AG09309 (cell line): ENCODE results near the gene ARHGAP20.

Experiments used
- DNase-seq: peaks from one replicate; pipeline ENCODE4 v3.0.0-alpha.2; 2010; ENCODE audit warnings: low read depth
- H3K4me3 ChIP-seq: 2 replicates; pipeline ENCODE4 v1.5.1; 2011; ENCODE audit warnings: mild to moderate bottlenecking, low read depth, low read length, moderate library complexity; ENCODE audit not compliant: control insufficient read depth
- TF ChIP-seq, protein P1 (sequence below): IDR thresholded peaks from 2 replicates; pipeline ENCODE4 v1.5.1; 2011; ENCODE audit warnings: mild to moderate bottlenecking, low read depth, low read length, inconsistent platforms; ENCODE audit not compliant: insufficient read depth, control insufficient read depth; ENCODE audit errors: missing control alignments

The ARHGAP20 gene

DNA sequence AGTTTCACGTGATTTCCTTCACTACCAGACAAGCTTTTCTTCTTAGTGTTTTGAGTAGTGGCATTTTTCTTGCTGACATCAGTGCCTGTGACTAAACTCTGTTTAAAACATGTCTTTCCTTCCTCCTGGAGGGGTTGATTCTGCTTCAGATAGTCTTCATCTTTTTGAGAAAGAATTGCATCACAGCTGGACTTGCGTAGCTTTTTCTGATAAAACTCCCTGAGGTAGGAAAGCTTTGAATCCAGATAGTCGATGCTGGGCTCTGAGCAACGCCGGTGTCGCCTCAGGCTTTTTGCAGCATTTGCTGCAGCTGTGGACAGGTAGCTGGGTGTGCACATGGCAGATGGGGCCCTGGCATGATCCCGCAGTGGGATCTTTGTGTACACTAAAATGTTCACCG is 131.7 kb downstream of the ARHGAP20 start:
- DNase-seq, result no peak
- TF ChIP-seq, protein P1, sequence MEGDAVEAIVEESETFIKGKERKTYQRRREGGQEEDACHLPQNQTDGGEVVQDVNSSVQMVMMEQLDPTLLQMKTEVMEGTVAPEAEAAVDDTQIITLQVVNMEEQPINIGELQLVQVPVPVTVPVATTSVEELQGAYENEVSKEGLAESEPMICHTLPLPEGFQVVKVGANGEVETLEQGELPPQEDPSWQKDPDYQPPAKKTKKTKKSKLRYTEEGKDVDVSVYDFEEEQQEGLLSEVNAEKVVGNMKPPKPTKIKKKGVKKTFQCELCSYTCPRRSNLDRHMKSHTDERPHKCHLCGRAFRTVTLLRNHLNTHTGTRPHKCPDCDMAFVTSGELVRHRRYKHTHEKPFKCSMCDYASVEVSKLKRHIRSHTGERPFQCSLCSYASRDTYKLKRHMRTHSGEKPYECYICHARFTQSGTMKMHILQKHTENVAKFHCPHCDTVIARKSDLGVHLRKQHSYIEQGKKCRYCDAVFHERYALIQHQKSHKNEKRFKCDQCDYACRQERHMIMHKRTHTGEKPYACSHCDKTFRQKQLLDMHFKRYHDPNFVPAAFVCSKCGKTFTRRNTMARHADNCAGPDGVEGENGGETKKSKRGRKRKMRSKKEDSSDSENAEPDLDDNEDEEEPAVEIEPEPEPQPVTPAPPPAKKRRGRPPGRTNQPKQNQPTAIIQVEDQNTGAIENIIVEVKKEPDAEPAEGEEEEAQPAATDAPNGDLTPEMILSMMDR, result no peak
- no peak overlapping the region for H3K4me3 ChIP-seq

DNA sequence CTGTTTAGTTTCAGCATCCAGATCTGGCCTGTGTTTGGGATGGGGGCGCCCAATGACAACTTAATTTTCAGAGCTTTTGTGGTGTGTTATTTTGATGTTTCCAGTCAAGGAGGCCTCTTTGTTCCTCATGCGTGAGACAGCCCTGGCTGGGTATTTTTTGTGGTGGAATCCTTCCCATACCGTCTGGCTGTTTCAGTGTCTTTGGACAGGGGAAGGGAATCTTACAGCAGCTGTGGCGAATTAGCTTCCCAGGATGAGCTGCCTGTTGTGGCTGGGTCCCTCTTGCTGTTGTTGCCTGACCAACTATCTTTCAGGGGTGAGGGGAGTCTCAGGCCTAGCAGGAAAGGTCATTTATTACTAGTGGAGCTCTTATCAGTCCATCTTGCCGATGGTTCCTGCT is 138.8 kb downstream of the ARHGAP20 start:
- no peak for DNase-seq
- TF ChIP-seq, protein P1, result no peak

DNA sequence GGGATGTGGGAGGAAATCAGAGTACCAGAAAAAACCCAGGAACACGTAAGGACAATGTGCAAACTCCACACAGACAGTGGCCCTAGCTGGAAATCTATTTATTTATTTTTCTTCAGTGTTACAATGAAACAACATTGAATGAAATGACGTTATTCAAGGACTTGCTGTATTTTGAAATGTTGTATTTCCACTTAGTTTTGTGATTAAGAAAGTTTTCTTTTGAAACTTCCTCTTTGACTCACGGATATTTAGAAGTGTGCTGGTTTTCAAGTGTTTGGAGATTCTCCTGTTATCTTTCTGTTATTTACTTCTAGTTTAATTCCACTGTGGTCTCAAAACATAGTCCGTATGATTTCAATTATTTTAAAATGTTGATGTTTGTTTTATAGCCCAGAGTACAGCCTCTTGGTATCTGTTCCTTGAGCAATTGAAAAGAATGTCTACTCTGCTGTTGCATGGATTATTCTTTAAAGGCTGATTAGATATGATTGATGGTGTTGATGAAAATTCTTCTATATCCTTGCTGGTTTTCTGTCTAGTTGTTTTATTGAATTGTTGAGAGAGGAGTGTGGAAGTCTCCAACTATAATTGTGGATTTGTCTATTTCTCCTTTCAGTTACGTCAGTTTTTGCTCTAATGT is 141.0 kb downstream of the ARHGAP20 start:
- DNase-seq, result no peak
- no peak overlapping the region for H3K4me3 ChIP-seq
- TF ChIP-seq, protein P1, result no peak

More for the DNA sequence above, 138.8 kb downstream of the ARHGAP20 start:
- no peak overlapping the region for H3K4me3 ChIP-seq

DNA sequence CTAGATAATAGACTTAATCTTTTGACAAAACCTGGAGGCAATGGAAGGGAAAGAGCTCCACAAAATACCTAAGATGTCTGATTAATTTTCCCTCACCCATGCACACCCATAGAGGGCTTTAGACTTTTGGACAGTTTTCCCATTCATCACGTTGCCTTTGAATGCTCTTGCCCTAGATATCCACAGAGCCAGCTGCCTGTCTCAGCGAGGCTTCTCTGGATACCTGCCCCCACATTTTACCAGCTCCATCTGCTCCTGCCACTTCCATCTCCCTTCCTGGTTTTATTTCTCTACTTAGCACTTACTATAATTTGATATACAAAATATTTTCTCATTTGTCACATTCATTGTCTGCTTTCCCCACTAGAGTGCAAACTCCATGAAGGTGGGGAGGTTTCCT is 145.7 kb downstream of the ARHGAP20 start:
- no peak overlapping the region for H3K4me3 ChIP-seq
- TF ChIP-seq, protein P1, result no peak
- DNase-seq, result no peak

DNA sequence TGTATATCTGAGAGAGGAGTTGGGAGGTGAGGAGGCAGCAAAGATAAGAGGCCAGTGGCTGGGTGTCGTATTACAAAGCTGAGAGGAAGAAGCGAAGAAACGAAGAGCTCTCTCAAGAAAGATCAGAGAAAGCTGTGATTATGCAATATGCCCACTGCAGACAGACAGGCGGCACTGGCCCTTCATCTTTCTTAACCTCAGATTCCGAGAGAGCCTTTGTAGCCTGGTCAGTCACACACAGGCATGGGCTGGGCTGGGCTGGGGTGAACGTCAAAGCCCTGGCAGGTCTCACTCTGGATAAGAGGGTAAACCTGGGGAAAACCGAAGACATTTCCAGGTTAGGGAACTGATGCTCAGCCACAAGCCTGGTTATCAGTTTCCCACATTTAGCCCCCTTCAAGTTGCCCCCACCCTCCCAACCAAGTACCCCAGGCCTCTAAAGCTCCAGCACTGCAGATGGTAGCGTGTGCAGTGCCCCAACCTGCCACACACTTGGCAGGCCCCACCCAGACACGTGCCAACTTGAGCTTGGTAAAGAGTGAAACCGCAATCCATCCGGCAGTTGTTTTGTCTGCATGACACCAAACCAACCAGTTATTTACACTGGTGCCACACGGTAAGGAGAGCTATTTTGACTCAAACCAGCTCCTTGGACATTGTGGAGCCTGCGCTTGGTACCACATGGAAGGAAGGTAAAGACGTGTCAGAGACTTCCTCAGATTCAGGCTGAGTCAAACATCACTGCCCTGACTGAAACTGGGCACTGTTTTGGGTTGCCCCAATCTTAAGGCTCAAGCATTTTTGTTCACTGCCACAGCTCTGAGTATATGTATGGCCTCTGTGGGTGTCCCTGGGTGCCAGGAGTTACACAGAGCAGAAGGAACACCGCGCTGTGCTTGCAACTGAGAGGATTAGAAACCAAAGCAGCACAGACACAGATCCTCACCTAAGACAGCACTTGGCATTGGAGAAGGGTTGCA is 146.6 kb downstream of the ARHGAP20 start:
- TF ChIP-seq, protein P1, result no peak
- DNase-seq, result peak; percentile 1
- H3K4me3 ChIP-seq, result no peak overlapping the region

DNA sequence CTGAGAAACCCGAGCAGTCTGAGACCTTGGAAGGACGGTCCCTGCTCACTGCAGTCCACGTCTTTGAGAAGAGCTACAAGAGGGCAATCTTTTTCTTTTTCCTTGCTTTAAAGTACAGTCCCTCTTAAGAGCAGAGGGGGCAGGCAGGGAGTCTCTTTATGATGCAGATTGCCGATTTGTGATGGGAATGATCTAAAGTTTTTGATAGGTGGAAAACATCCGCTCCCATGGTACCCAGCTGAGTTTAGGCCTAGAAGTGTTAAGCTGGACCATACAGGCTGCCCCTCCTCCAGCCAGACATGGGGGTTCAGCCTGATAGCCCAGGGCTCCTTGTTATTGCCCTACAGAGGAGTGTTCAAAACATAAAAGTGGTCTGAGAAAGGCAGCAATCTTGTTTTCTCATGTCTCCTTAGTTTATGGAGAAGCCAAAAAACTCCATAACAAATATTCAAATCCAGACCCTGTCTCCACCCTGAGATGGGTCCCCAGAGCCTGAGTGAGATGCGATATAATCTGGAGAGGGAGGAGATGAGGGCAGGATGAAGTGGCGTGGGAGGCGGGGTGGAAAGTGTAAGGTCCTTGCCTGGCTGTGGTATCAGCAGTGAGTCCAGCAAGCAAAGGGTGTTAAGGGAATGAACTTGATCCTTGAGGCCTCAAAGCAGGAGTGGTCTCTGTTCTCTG is 147.4 kb downstream of the ARHGAP20 start:
- TF ChIP-seq, protein P1, result no peak
- no peak overlapping the region for H3K4me3 ChIP-seq
- no peak for DNase-seq
